HCT116 (cell line): ENCODE results near the gene GYPC. TPM values are rescaled to one million over a fixed set of nuclear protein-coding genes. Genes with fewer than 3 reads are reported as not detected.

Source experiments
- ATAC-seq: fragments of 200-7000 bp; cut with Tn5 transposase; 2 replicates; pipeline ENCODE4 v1.9.1; 2020; ENCODE audit warnings: mild to moderate bottlenecking, moderate library complexity
- BruUV-seq: library from RNA; stranded (reverse); fragments of 400-500 nt; replicated peaks from 2 replicates; lab custom pipeline; 2021; lab: Mats Ljungman, UMichigan
- CTCF ChIA-PET: fragments of 300-600 bp; sonication (Branson Sonifier 250); formaldehyde crosslinking; loops from one replicate; lab custom pipeline; 2021; ENCODE audit warnings: antibody characterized with exemption; lab: Charles Lee
- POLR2A ChIA-PET: fragments of 300-600, 350-600 bp; sonication (Branson Sonifier 250); formaldehyde crosslinking; loops from one replicate; lab custom pipeline; 2021; ENCODE audit warnings: antibody characterized with exemption; lab: Charles Lee
- RAD21 ChIA-PET, 2 experiments: fragments of 300-600 bp; sonication (Branson Sonifier 250); formaldehyde crosslinking; loops; one replicate each; lab custom pipeline; 2023; ENCODE audit warnings: low total read pairs in 2 of 2; ENCODE audit not compliant: uncharacterized antibody in 2 of 2, unreplicated experiment in 2 of 2, low non-redundant PET in 1 of 2; lab: Charles Lee
- DNase-seq: peaks from one replicate; pipeline ENCODE4 v3.0.0-alpha.2; 2010; ENCODE audit warnings: low read depth, low spot score
- H2AFZ ChIP-seq: fragments of 200-600 bp; shearing (Covaris generic), sonication (generic); 2 replicates; pipeline ENCODE4 v1.6.1; 2017; ENCODE audit warnings: low read depth, mixed run types, mixed read lengths, antibody characterized with exemption, low read length; ENCODE audit not compliant: poor library complexity, severe bottlenecking
- H3K27ac ChIP-seq: 2 replicates; pipeline ENCODE4 v1.5.1; 2012; ENCODE audit warnings: low read depth, low read length
- H3K27me3 ChIP-seq: fragments of 200-600 bp; sonication (generic); 2 replicates; pipeline ENCODE4 v1.6.1; 2016; ENCODE audit warnings: mixed run types, low read length, mixed read lengths; ENCODE audit not compliant: insufficient read depth
- H3K36me3 ChIP-seq, 2 experiments: fragments of 200-500 bp in 1 of 2; fragments of 200-600 bp in 1 of 2; sonication (Bioruptor generic) in 1 of 2; sonication (generic) in 1 of 2; 2 replicates each; pipeline versions ENCODE4 v1.5.1 to v1.6.1; 2014 to 2016; ENCODE audit warnings: low read length in 2 of 2, inconsistent platforms in 1 of 2, mixed read lengths in 1 of 2, mixed run types in 1 of 2; ENCODE audit not compliant: insufficient read depth in 2 of 2, control insufficient read depth in 1 of 2
- H3K4me1 ChIP-seq, 2 experiments: fragments of 200-600 bp in 1 of 2; sonication (generic) in 1 of 2; 2 replicates each; pipeline versions ENCODE4 v1.5.1 to v1.6.1; 2012 to 2017; ENCODE audit warnings: low read length in 2 of 2, inconsistent platforms in 1 of 2, mild to moderate bottlenecking in 1 of 2, mixed read lengths in 1 of 2, mixed run types in 1 of 2, moderate library complexity in 1 of 2; ENCODE audit not compliant: insufficient read depth in 2 of 2, control insufficient read depth in 1 of 2
- H3K4me2 ChIP-seq: fragments of 200-600 bp; sonication (generic); 2 replicates; pipeline ENCODE4 v1.6.1; 2017; ENCODE audit warnings: mixed run types, low read length, mixed read lengths
- H3K4me3 ChIP-seq, 2 experiments: fragments of 200-600 bp in 1 of 2; sonication (generic) in 1 of 2; replicated peaks in 1 of 2; 2 replicates each; pipeline ENCODE4 v1.5.1; 2011 to 2016; ENCODE audit warnings: low read length in 2 of 2, control low read depth in 1 of 2, low read depth in 1 of 2, mild to moderate bottlenecking in 1 of 2, mixed read lengths in 1 of 2, mixed run types in 1 of 2
- H3K79me2 ChIP-seq: fragments of 200-600 bp; sonication (generic); 2 replicates; pipeline ENCODE4 v1.6.1; 2017; ENCODE audit warnings: mild to moderate bottlenecking, mixed run types, low read length, moderate library complexity, mixed read lengths; ENCODE audit not compliant: insufficient read depth
- H3K9ac ChIP-seq: fragments of 200-600 bp; sonication (generic); 2 replicates; pipeline ENCODE4 v1.6.1; 2016; ENCODE audit warnings: low read length, mixed read lengths
- H3K9me2 ChIP-seq: fragments of 200-600 bp; sonication (generic), shearing (Covaris generic); 2 replicates; pipeline ENCODE4 v1.6.1; 2017; ENCODE audit warnings: mixed run types, mild to moderate bottlenecking, moderate library complexity; ENCODE audit not compliant: insufficient read depth
- H3K9me3 ChIP-seq, 2 experiments: fragments of 200-500 bp in 1 of 2; fragments of 200-600 bp in 1 of 2; sonication (Bioruptor generic) in 1 of 2; sonication (generic) in 1 of 2; 2 replicates each; pipeline ENCODE4 v1.6.1; 2014 to 2017; ENCODE audit warnings: low read length in 2 of 2, mixed read lengths in 2 of 2, inconsistent platforms in 1 of 2, low read depth in 1 of 2, mild to moderate bottlenecking in 1 of 2, mixed run types in 1 of 2, moderate library complexity in 1 of 2; ENCODE audit not compliant: control insufficient read depth in 1 of 2, insufficient read depth in 1 of 2
- H4K20me1 ChIP-seq: fragments of 200-600 bp; sonication (generic), shearing (Covaris generic); 2 replicates; pipeline ENCODE4 v1.6.1; 2017; ENCODE audit warnings: mixed run types, mild to moderate bottlenecking, moderate library complexity; ENCODE audit not compliant: insufficient read depth
- CTCF ChIP-seq, 3 experiments: fragments of 200-600 bp in 1 of 3; sonication (generic) in 1 of 3; IDR thresholded peaks in 2 of 3; conservative IDR thresholded peaks in 1 of 3; 2 replicates each; pipeline ENCODE4 v1.5.1; 2012 to 2017; ENCODE audit warnings: low read depth in 2 of 3, low read length in 2 of 3, antibody characterized with exemption in 1 of 3, borderline replicate concordance in 1 of 3, control low read depth in 1 of 3, mild to moderate bottlenecking in 1 of 3, mixed read lengths in 1 of 3, mixed run types in 1 of 3, moderate library complexity in 1 of 3; ENCODE audit not compliant: insufficient read depth in 1 of 3
- EZH2 ChIP-seq: fragments of 200-600 bp; sonication (generic); IDR thresholded peaks from 2 replicates; pipeline ENCODE4 v1.6.1; 2017; ENCODE audit warnings: antibody characterized with exemption, mixed run types
- EZH2phosphoT487 ChIP-seq: fragments of 200-600 bp; IDR thresholded peaks from 2 replicates; pipeline ENCODE4 v1.6.1; 2018; ENCODE audit warnings: antibody characterized with exemption, borderline replicate concordance
- JUND ChIP-seq: IDR thresholded peaks from 2 replicates; pipeline ENCODE4 v1.6.1; 2012
- MAX ChIP-seq: IDR thresholded peaks from 2 replicates; pipeline ENCODE4 v1.6.1; 2012
- POLR2A ChIP-seq: IDR thresholded peaks from 2 replicates; pipeline ENCODE4 v1.7.0; 2011; ENCODE audit warnings: borderline replicate concordance; ENCODE audit not compliant: insufficient read depth, insufficient read length; ENCODE audit errors: extremely low read depth
- SIN3A ChIP-seq: IDR thresholded peaks from 2 replicates; pipeline ENCODE4 v1.6.1; 2012; ENCODE audit warnings: low read depth
- SP1 ChIP-seq: IDR thresholded peaks from 2 replicates; pipeline ENCODE4 v1.6.1; 2012; ENCODE audit warnings: low read depth
- ZBTB33 ChIP-seq: IDR thresholded peaks from 2 replicates; pipeline ENCODE4 v1.6.1; 2011; ENCODE audit warnings: mild to moderate bottlenecking, low read length, moderate library complexity; ENCODE audit not compliant: insufficient replicate concordance; ENCODE audit errors: extremely low read depth
- intact Hi-C: fragments of 100-400 bp; cut with micrococcal nuclease; formaldehyde crosslinking; loops from 2 replicates; pipeline ENCODE4 v1.10.0; 2022
- total RNA-seq: library from RNA; stranded (reverse); gene quantifications from one replicate; pipeline ENCODE4 v1.2.1, GENCODE V29; 2021; ENCODE audit not compliant: unreplicated experiment

Gene GYPC
- total RNA-seq, 1 experiment from 2014 or later, result 0.66 TPM

- no TSS peak for BruUV-seq
- ChIA-PET CTCF (no interaction called here), RAD21 (no interaction called here), POLR2A (no interaction called here)
- Histone ChIP-seq H3K4me1 (no peaks in the 10 kb centered on the region), H3K27me3 (peaks cover 14% of the 10 kb centered on the region), H3K4me2 (no peak overlapping the region), H3K9me2 (no peaks in the 10 kb centered on the region), H3K79me2 (no peaks in the 10 kb centered on the region), H3K36me3 (no peaks in the 10 kb centered on the region), H3K9ac (no peak overlapping the region), H3K9me3 (no peaks in the 10 kb centered on the region), H2AFZ (no peak overlapping the region), H3K27ac (no peak overlapping the region), H3K4me3 (no peak overlapping the region), H4K20me1 (no peaks in the 10 kb centered on the region)
- no peak for DNase-seq
- intact Hi-C loops, result no loop called here
- no peak for ATAC-seq
- TF ChIP-seq ZBTB33, result no peak
- TF ChIP-seq POLR2A, result no peak
- TF ChIP-seq SP1, result no peak
- TF ChIP-seq EZH2phosphoT487, result no peak
- TF ChIP-seq SIN3A, result no peak
- no peak for TF ChIP-seq CTCF (IDR thresholded peaks at IDR 0.05 in 2 of 3, conservative IDR thresholded peaks at IDR 0.05 in 1 of 3; ENCODE audit: borderline replicate concordance in 1 of 3, insufficient read depth in 1 of 3, low read depth in 2 of 3, low read length in 2 of 3)
- no peak for TF ChIP-seq EZH2
- no peak for TF ChIP-seq JUND
- no peak for TF ChIP-seq MAX
Measured at GRCh38 chr2:126707191-126707590, 51.2 kb downstream of the GYPC start.
